GM18520 (cell line): Measurements from ENCODE around the gene CAPN14.
"Not testable (repeated sequence)": the region's sequence is repeated elsewhere in the genome, so short reads cannot be mapped to it uniquely, and the experiment has no call there.

ENCODE experiments used
- ATAC-seq: cut with Tn5 transposase; IDR thresholded peaks from one replicate; pipeline ENCODE4 v1.9.1; 2021; ENCODE audit not compliant: unreplicated experiment

Gene CAPN14

DNA sequence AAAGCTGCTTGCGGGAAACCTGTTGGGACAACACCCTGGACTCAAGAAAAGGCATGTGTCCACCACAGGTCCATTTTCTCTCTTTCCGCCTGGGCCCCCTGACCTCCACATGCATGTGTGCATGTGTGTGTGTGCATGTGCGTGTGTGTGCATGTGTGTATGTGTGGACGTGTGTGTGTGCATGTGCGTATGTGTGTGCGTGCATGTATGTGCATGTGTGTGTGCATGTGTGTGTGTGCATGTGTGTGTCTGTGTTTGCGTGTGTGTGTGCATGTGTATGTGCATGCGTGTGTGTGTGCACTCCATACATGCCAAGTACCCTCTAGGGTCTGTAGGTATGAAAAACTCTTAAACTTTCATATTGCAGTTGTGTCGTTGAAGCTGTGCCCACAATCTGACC lies 16.3 kb downstream of the CAPN14 start:
- ATAC-seq: no peak

GRCh38 chr2:31199206-31199605 lies 18.1 kb downstream of the CAPN14 start:
- ATAC-seq: no peak

DNA sequence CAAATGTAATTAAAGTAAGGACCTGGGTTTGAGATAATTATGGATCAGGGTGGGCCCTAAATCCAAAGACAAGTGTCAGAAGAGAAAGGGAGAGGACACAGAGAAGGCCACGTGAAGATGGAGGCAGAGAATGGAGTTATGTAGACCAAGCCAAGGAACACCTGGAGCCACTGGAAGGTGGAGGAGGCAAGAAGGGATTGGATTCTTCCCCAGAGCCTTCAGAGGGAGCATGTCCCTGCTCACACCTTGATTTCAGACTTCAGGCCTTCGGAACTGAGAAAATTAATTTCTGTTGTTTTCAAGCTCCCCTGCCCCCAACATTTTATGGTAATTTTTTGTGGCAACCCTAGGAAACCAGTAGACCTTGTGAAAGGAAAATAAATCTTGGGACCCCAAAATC lies 19.6 kb downstream of the CAPN14 start:
- no peak for ATAC-seq

- ATAC-seq: no peak
Measured at GRCh38 chr2:31197166-31197565, 20.1 kb downstream of the CAPN14 start.

- ATAC-seq: no peak
Measured at GRCh38 chr2:31196622-31197021, 20.7 kb downstream of the CAPN14 start.

DNA sequence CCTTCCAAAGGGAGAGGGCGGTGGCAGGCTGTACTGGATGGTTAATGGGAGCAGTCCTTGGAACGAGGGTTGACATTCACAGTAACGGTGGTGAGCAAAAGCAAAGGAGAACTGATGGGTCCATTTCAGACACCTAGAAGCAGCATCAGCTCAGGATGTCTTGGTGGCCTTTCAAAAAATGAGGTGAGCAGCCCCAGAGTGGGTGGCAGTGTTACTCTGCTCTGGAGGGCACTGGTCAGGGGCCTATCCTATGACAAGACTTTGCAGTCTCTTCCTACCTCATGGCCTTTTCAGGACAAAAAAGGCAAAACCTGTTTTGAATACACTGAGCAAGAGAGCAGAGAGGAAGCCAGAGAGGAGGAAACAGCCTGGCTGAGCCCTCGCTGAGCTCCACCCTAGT lies 23.5 kb downstream of the CAPN14 start:
- ATAC-seq: no peak

DNA sequence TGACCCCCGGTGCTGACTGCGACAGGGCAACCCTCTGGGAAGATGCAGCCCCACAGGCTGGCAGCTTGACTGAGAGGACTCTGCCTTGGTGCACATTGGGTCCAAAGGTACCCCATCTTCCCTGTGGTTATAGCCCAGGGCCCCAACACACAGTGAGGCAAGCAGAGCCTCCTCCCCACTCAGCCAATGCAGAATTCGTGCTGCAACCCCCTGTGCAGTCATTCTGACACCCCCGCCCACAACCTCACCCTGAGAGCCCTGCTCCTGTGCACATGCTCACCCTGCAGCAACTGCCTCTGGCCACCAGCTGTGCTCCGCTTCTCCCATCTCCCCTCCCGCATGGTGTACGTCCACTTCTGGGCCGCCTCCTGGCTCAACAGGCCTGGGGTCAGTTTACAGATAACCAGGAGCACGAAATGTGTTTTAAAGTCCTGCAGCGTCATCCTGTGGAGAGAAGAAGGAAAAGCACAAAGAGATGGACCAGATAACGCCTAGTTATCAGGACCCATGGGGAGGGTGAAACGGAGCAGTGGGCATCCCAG lies 24.4 kb downstream of the CAPN14 start:
- no peak for ATAC-seq

DNA sequence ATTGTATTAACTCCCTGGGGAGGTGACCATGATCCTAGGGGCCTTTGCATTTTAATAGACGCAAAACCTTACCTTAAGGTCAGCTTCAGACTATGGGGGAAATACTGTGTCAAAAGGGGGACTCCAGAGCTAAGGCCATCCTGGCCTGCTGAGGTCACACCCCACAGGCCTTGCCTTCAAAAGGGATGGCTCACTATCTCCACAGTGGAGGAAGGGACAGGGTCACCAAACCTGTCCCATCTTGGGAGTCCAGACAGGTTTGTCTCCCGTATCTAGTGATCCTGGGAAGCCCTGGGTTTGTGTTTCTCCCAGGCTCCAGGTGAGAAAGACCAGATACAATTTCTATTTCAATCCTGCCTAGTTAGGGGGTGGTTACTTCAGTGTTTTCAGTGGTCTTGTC lies 24.9 kb downstream of the CAPN14 start:
- ATAC-seq: no peak

DNA sequence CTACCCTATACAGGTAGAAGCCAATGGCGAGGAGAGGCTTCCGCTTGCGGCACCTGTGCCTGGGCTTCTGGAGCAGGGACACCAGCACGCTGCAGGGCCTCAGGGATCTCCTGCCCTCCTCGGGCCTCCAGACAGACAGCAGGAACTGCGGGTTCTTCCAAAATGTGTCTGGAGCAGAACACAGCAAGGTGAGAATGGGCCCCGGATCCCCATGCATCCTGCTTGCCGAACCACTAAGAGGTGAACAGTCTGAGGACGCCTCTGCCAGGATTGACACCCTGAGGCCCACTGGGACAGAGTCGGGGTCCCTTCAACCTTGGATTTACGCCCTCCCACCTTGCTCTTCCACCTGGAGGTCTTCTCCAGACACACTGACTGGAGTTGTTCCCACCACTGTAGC lies 25.4 kb downstream of the CAPN14 start:
- no peak for ATAC-seq

DNA sequence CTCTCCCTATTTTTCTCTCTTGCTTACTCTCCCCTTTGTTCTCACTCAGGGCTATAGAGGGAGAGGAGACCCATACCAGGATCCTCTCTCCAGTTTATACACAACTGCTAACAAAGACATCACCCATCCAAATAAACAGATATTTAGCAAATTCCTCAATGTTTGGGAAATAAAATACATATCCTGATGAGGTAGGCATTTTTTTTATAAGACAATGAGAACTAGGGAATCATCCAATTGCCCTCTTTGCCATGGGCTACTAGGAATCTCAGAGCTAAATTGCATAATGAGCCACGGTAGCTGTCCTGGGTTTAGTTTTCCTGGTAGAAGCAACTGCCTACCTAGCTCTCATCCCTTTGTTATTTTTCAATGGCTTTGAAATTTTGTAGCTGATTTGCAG lies 27.1 kb downstream of the CAPN14 start:
- no peak for ATAC-seq

DNA sequence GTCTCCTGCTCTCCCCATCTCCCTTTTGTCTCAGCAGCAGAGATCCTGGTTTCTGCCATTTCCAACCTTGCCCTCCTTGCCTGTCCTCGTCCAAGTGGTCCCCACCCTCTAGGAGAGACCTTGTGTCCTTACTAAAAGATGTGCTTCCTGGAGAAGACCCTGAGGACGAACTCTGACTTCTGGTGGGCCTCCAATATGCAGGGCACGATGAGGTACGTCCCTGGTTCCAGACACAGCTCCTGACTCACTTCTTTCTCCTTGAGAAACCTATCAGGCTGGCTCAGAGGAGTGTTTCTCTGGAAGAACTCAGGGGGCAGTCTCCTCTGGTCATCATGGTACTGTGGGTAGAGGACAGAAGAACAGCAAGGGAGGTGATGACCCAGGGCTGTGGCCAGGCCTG lies 28.2 kb downstream of the CAPN14 start:
- ATAC-seq: no peak

- no peak for ATAC-seq
Measured at GRCh38 chr2:31188131-31188530, 29.2 kb downstream of the CAPN14 start.

DNA sequence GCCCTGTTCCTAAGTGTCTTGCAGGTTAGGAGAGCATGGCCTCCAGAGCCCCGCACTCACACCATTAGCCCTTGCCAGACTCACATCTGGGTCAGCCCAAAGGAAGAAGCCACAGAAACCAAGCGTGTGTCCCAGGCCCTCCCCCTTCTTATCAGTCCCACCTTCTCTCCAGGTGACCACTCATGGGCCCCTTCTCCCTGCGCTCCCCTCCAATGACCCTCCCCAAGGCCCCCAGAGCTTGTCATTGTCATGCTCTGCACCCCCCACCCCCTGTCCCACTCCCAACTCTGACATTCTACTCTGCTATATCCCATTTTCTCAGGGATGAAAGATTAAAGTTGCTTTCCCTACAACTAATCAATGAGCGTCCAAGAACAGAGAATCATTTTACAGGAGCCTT lies 30.1 kb downstream of the CAPN14 start:
- ATAC-seq: no peak

GRCh38 chr2:31183973-31184372 lies 33.3 kb downstream of the CAPN14 start:
- not testable (repeated sequence) for ATAC-seq

DNA sequence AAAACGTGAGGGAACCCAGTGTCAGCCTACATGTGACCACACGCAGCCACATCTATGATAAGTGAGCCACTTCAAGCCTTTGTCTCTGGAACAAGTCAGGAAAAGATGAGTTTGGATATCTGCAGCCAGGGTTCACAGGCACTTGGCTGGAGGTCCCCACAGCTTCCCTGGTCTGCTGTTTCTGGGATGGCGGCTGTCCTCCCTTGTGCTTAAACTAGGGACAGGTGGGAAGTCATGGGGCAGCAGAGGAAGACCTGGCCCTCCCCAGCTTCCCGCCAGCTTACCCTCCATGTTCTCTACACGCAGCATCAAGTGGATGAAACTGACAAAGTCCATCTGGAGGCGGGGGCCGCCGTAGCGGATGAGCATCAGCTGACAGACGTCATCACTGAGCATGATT lies 40.6 kb downstream of the CAPN14 start:
- ATAC-seq: no peak

GRCh38 chr2:31171142-31171541 lies 46.2 kb downstream of the CAPN14 start:
- no peak for ATAC-seq

DNA sequence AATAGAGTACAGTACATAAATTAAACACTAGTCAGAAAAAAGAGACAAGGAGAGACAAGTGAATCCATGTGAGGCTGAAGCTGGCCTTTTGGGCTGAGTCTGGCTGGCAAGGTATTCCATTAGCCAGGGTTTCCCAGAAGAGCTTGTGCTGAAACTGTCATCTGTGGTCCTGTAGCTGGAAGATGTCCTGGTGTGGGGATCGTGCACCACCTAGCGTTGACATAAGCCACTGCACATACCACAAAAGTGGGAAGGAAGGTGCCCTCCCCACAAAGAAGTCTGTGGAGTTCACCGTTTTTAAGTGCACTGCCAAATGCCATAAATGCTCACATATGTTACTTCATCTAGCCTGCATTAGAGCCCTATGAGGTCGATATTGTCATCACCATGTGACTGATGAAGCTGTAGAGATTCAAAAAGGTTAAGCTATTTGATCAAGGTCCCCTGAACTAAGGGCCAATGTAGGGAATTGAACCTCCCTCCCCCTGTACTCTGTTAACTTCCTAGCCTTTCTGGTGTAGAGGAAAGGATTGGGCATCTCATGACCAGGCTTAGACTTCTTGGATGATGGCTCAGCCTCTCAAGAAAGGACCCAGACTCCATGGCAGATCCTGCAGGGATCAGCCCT lies 47.1 kb downstream of the CAPN14 start:
- ATAC-seq: peak; percentile 46

- ATAC-seq: no peak
Measured at GRCh38 chr2:31168291-31168690, 49.0 kb downstream of the CAPN14 start.

GRCh38 chr2:31166925-31167324 lies 50.4 kb downstream of the CAPN14 start:
- ATAC-seq: no peak

GRCh38 chr2:31163011-31163539 lies 54.2 kb downstream of the CAPN14 start:
- no peak for ATAC-seq

- no peak for ATAC-seq
Measured at GRCh38 chr2:31161637-31162036, 55.7 kb downstream of the CAPN14 start.

GRCh38 chr2:31151501-31151900 lies 65.8 kb downstream of the CAPN14 start:
- ATAC-seq: no peak

GRCh38 chr2:31150120-31150670 lies 67.1 kb downstream of the CAPN14 start:
- ATAC-seq: no peak
